GM19324 (cell line): Measurements from ENCODE around the gene NF1.
"Not testable (repeated sequence)": the region's sequence is repeated elsewhere in the genome, so short reads cannot be mapped to it uniquely, and the experiment has no call there.

Experiments used
- ATAC-seq: cut with Tn5 transposase; IDR thresholded peaks from one replicate; pipeline ENCODE4 v1.9.1; 2021; ENCODE audit warnings: mild to moderate bottlenecking, moderate library complexity; ENCODE audit not compliant: unreplicated experiment, low FRiP score

Gene NF1

DNA sequence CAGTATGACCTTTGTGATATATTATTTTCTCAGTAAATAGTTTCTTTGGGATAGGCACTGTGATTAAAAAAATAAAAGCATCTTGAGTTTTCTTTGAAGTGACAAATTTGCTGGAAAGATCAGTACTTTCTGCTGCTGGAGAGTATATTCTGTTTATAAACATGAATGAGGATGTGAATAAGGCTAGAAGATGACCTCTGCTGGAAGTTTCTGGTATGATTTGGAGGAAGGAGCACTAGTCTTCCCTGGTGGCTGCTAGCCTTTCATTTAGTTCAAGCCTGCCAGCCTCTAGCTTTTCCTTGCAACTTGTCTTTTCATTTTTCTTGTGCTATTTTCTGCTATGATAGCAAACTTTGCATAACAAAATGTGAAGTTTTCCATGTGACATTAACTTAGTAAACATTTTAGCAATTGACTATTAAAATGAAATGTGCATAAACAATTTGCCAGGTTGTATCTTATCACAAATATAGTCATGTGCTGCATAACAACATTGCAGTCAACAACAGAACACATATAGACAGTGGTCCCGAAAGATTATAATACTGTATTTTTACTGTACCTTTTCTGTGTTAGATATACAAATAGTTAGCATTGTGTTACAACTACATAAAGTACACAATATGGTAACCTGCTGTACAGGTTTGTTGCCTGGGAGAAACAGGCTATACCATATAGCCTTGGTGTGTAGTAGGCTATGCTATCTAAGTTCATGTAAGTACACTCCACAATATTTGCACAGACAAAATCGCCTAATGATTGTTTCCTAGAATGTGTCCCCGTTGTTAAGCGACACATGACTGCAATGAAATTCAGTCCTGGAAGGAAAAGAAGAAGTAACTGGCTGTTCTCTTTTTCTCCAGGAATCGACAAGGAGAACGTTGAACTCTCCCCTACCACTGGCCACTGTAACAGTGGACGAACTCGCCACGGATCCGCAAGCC, 278.6 kb downstream of the NF1 start:
- ATAC-seq = no peak

DNA sequence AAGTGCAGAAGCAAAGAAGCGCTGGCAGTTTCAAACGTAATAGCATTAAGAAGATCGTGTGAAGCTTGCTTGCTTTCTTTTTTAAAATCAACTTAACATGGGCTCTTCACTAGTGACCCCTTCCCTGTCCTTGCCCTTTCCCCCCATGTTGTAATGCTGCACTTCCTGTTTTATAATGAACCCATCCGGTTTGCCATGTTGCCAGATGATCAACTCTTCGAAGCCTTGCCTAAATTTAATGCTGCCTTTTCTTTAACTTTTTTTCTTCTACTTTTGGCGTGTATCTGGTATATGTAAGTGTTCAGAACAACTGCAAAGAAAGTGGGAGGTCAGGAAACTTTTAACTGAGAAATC, 279.3 kb downstream of the NF1 start:
- ATAC-seq = no peak

DNA sequence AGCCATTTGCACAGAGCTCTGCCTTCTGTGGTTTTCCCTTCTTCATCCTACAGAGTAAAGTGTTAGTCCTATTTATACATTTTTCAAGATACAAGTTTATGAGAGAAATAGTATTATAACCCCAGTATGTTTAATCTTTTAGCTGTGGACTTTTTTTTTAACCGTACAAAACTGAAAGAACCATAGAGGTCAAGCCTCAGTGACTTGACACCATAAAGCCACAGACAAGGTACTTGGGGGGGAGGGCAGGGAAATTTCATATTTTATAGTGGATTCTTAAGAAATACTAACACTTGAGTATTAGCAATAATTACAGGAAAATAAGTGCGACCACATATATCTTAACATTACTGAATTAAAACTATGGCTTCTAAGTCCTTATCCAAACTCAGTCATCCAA, 279.7 kb downstream of the NF1 start:
- ATAC-seq = no peak

DNA sequence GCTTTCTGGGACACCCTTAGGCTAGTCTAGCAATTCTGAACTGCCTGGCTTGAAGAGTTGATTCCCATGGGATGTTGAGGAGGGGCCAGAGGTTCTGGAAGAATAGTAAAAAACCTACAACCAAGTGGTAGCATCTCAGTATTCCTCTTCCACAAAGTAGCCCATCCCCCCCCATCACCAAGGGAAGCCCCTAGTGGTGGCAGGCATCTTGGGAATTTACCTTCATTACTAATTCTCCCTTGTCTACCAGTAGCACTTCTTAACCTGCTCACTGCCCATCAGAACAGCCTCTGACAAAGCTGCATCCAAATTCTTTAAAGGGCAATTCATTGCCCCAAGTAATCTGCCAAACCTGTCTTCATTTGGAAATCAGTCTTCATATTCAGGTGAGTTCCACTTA, 283.9 kb downstream of the NF1 start:
- no peak for ATAC-seq

DNA sequence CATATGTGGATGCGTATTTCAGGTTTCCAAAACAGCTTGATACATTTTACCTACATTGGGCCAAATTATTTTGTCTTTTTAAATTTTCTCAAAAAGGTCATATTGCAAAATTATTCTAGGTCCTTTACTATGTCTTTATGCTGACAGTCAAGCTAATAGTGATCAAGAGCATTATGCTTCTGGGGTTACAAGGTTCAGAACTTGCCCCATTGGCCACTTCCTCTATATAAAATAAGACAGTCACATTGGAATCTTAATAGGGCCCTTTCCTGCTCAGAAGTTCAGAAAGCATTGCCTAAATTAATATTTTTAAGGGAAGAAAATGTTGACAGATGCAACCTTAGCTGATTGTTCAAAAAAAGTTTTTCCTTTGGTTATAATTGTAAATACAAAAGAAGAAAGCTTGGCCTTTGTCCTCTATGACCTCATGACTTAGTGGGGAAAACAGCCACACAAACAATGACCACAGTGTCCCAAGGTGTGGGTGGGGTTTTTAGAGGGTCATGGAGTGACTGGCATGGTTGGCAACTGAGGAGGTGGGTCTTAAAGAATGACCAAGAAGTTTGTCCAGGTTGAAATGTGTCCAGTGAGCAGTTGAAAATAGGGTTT, 284.9 kb downstream of the NF1 start:
- no peak for ATAC-seq

DNA sequence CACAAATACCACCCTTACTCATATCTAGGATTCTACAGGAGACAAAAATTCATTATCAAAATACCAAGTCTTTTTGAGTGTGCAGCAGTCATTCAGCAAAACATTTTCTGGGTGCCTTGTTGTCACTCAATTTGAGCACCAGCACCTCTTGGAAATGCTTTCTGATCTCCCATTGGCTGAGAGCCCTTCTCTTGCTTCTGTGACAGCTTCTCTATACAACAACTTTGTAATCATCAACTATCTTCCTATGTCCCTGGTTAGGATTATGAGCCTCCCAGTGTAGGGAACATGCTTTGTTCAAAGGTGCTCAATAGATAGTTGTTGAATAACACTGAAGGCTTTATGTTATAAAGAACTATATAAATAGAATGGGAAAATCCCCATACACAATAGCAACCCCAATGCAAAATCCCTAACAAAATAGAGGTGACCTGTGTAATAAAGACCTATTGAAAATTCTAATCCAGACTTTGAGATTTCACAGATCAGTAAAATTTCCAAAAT, 286.4 kb downstream of the NF1 start:
- ATAC-seq = no peak

DNA sequence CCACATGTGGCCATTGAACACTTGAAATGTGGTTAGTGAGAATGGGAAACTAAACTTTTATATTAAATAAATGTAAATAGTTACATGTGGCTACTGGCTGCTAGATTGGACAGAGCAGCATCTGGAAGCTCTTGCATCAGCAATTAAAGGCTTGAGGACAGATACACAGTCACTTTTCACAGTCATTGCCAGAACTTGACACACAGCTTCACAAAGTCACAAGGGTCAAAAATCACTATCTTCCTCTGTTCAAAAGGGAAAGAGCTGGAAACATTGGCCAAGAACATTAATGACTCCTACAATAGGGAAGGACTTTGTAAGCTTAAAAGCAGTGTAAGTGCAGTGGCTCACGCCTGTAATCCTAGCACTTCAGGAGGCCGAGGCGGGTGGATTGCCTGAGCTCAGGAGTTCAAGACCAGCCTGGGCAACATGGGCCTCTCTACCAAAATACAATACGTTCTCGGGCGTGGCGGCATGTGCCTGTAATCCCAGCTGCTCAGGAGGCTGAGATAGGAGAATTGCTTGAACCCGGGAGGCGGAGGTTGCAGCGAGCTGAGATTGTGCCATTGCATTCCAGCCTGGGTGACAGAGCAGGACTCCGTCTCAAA, 288.0 kb downstream of the NF1 start:
- ATAC-seq = not testable (repeated sequence)

DNA sequence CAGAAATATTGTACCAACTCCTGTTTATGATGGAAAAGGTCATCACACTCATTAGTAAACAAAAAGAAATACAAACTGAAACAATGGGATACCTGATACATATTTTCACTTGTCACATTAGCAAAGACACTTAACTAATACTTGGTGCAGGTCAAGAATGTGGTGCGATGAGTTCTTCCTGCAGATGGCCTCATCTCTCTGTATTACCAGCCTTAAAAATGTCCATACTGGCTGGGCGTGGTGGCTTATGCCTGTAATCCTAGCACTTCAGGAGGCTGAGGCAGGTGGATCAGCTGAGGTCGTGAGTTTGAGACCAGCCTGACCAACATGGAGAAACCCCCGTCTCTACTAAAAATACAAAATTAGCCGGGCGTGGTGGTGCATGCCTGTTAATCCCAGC, 288.7 kb downstream of the NF1 start:
- ATAC-seq = not testable (repeated sequence)

DNA sequence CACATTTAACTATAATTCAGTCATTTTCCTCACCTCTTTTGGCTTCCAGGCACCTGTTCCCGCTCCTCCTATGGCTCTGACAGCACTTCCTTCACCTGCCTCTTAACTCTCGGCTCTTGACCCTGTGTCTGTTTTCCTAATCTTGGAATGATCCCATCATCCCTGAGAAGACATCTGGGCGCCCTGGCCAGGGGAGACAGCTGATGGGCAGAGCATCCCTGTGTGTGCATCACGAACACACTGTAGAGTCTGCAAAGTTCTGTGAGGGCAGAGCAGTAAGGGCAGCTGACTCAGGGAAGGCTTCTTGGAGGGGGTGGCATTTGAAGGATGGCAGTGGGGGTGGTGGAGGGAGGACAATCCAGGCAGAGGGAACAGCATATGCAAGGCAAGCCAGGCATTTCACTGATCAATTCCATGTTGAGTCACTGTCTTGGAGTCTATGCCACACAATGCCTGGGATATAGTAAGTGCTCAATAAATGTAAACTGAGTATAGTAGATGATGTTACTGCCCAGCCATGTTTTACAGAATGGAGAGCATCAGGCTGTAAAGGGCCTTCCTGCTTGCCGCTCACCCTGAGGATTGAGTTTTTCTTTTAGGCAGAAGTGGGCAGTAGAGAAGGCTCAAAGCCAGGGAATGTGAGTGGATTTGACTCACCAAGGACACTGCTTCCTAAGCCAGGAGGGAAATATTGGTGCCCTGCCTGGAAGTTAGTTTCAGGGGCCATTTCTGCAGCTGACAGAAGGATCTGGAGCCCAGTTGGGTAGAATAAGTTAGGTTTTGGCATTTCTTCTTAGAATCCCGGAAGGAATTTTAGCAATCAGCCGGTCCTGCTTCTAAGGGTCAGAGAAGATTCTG, 290.9 kb downstream of the NF1 start:
- no peak for ATAC-seq

DNA sequence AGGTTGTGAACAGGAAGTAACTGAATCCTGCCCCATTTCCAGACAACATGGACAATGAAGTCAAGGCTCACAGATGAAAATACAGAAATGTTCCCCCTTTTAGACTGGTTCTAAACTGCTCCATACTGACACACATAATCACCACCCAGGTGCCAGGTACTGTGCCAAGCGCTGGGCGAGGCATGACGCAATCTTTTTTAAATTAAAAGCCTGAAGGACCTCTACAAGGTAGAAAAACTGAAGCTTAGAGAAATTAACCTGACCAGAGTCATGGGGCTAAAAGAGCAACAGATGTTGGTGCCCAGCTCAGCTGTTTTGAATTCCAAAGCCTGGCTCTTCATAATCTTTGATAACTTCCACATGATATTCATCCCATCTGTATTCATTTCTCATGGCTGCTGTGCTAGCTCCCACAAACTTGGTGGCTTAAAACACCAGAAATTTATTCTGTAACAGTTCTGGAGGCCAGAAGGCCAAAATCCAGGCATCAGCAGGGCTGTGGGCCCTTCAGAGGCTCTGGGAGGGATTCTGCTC, 291.8 kb downstream of the NF1 start:
- ATAC-seq = no peak

DNA sequence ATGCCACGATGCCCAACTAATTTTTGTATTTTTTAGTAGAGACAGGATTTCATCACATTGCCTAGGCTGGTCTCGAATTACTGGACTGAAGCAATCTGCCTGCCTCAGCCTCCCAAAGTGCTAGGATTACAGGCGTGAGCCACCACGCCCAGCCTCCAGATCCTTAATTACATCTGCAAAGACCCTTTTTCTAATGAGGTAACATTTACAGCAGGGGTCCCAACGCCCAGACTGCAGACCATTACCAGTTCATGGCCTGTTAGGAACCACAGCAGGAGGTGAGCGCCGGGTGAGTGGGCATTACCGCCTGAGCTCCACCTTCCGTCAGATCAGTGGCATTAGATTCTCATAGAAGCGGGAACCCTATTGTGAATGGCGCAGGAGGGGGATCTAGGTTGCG, 292.7 kb downstream of the NF1 start:
- no peak for ATAC-seq

DNA sequence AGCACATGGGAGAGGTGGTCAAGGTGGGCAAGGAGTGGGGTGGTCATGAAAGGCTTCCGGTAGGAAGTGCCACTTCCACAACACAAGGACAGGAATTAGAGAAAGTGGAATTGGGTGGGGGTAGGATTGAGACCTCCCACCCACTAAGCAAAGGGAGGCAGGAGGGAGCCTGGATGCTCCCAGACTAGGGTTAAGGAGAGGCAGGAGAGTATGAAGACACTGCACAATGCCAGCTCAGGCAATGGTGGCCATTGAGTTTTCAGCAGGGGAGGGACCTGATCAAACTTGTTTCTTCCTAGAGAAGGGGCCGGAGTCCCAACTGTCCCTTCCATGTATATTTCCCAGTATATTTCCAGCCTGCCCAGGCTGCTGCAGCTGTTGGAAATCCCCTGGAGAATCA, 293.6 kb downstream of the NF1 start:
- no peak for ATAC-seq

DNA sequence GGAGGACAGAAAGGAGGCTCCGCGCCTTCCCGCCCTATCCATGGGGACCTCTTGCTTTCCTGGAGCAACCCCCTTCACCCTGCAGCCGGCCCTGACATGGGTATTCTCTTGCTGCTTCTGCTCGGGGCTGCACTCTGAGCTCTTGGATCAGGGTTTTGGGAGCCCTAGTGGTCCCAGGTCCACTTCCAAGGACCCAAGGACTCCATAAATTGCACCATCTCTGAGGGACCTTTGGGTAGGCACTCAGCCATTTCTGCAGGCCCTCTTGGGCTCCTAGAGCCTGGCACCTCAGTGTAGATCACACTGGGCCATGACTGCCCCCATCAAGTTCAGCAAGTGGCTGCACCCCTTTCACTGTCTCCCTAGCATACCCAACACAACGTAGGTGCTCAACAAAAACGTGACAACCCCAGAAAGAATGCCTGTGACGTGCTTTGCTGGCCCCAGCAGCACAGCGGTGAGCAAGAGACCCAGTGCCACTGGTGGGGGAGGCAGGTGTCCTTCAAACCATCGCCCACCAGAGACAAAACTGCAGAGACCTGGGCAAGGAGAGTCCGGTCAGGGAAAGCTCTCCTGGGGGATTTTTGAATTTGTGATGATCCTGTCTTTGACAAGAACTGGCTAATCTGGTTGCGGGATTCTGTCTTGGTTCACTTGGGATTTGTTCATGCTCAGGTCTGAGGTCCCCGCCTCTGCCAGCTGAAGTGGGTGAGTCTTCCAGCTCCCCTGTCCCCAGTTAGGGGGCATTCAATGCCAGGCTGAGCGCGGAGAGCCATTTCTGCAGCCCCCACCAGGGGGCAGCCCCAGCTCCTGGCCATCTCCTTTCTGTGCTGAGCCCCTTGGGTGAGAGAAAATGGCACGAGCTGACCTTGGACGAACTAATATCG, 294.2 kb downstream of the NF1 start:
- ATAC-seq = no peak

DNA sequence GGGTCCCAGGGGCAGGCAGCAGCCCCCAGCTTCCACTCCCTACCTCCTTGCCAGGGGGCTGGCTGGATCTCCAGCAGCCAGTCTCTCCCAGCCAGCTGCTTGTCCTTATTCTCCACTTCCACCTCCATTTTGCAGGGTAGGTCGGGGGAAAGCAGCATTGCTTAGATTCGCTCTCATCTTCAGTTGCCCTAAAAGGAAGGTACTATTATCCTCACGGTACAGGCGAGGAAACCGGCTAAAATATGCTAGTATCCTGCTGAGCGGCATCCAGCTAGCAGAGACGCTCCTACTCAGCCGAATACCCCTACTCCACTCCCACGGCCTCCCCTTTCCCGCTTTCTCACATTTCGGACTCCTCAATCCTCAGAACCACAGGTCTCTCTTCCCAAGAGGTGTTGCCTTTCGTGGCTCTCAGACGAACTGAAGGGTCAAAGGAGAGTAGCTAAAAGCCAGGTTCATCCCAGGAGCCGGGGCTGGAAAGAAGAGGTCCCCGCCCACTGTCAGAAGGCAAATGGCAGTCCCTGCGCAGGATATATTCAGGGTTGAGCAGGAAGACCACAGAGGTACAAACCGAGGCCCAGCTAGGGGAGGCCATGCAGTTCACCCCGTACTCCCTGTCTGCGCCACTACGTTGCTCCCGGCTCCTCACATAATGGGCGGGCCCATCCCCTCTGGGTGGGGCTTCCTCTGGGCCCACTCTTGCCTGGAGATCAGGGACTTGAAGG, 295.0 kb downstream of the NF1 start:
- ATAC-seq = no peak

DNA sequence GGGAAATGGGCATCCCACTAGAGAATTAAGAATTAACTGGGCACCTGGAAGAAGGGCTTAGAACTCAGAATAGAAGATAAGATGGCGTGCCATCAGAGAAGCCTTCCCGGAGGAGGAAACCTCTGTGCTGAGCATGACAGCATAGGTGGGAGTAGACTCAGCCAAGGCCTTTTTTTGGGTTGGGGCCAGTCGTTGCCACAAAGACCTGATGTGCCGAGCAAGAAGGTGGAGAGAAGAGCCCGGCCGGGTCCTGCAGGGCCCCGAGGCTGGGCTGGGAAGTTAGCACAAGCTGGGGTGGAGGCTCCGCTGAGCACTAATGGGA, 295.6 kb downstream of the NF1 start:
- ATAC-seq = no peak

DNA sequence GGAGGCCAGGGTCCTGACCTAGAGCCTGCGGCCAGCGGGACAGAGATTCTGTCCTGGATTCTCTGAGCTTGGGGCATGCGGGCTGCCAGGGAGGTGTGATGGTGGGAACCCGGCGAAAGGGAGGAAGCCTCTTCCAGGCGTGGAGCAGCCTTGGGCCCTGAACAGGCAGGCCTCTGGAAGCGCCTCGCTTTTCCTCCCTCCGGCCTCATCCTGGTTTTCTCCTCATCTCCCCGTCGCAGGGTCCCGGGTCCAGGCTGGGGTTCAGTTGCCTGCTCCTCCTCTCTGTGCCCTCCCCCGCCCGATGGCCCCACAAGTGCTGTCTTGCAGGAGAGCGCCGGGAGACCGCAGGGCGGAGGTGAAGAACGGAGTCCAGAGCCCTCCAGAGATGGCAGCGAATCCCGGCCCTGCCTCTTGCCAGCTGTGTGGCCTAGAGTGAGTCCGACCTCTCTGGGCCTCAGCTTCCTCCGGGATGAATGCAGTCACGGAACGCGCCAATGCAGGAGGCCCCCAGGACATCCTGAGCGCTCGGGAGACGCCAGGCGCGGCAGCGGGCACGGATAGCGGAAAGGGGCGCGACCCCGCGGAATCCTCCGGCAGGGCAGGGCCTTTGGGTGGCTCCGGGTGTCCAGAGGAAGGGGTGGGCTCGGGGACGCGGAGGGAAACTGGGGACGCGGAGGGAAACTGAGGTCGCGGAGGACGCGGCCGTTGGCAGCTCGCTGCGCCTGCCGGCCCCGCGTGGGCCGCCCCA, 296.1 kb downstream of the NF1 start:
- no peak for ATAC-seq

DNA sequence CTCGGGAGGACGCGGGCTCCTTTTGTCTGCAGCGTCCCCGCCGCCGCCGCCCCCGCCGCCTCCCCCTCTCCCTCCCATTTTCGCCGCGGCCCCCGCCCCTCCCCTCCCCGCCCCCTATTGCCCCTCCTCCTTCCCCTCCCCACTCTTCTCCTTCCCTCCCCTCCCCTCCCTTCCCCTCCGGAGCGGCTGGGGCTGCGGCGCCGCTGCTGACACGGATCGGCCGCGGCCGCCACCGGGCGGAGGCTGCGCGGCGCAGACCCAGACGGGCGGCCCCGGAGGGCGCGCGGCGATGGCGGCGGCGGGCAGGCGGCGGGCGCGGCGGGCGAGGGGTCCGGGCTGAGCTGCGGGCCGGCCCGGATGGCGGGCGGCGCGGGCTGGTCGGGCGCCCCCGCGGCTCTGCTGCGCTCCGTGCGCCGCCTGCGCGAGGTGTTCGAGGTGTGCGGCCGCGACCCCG, 296.7 kb downstream of the NF1 start, which contains the start of gene RAB11FIP4:
Gene RAB11FIP4, plus strand, starts transcription at position 180 of the 454 bp plus-strand sequence. Its CDS starts 178 bp downstream, at position 358.
- no peak for ATAC-seq
